Hepatocyte (in vitro differentiated cells): ENCODE data around the gene AIMP2. TPM values are rescaled to one million over a fixed set of nuclear protein-coding genes. Genes with fewer than 3 reads are reported as not detected.

Source experiments
- DNase-seq: peaks from one replicate; pipeline ENCODE4 v3.0.0-alpha.2; 2016; ENCODE audit warnings: low spot score
- H2AFZ ChIP-seq: fragments of 200-600 bp; sonication (generic); 2 replicates; pipeline ENCODE4 v1.6.0; 2016; ENCODE audit warnings: antibody characterized with exemption, mild to moderate bottlenecking
- H3K27ac ChIP-seq: fragments of 200-600 bp; sonication (generic); 2 replicates; pipeline ENCODE4 v1.5.1; 2016; ENCODE audit warnings: mild to moderate bottlenecking
- H3K27me3 ChIP-seq: fragments of 200-600 bp; sonication (generic); 2 replicates; pipeline ENCODE4 v1.6.1; 2016
- H3K36me3 ChIP-seq: fragments of 200-600 bp; sonication (generic); replicated peaks from 2 replicates; pipeline ENCODE4 v1.5.1; 2016; ENCODE audit warnings: low read depth; ENCODE audit not compliant: insufficient read depth
- H3K4me1 ChIP-seq: fragments of 200-600 bp; sonication (generic); 2 replicates; pipeline ENCODE4 v1.5.1; 2016; ENCODE audit warnings: mild to moderate bottlenecking, moderate library complexity; ENCODE audit not compliant: insufficient read depth
- H3K4me2 ChIP-seq: fragments of 200-600 bp; sonication (generic); 2 replicates; pipeline ENCODE4 v1.6.0; 2016
- H3K4me3 ChIP-seq: fragments of 200-600 bp; sonication (generic); 2 replicates; pipeline ENCODE4 v1.5.1; 2016; ENCODE audit warnings: mild to moderate bottlenecking
- H3K79me2 ChIP-seq: fragments of 200-600 bp; sonication (generic); 2 replicates; pipeline ENCODE4 v1.6.0; 2017; ENCODE audit warnings: mild to moderate bottlenecking
- H3K9me2 ChIP-seq: fragments of 200-600 bp; sonication (generic); replicated peaks from 2 replicates; pipeline ENCODE4 v1.6.0; 2017; ENCODE audit warnings: mild to moderate bottlenecking; ENCODE audit not compliant: insufficient read depth
- H3K9me3 ChIP-seq: fragments of 200-600 bp; sonication (generic); 2 replicates; pipeline ENCODE4 v1.5.1; 2016; ENCODE audit warnings: low read depth, mild to moderate bottlenecking
- H4K20me1 ChIP-seq: fragments of 200-600 bp; sonication (generic); 2 replicates; pipeline ENCODE4 v1.6.0; 2016; ENCODE audit warnings: mild to moderate bottlenecking; ENCODE audit not compliant: insufficient read depth, poor library complexity, severe bottlenecking
- EZH2 ChIP-seq: fragments of 200-600 bp; sonication (generic); IDR thresholded peaks from 2 replicates; pipeline ENCODE4 v1.6.1; 2016; ENCODE audit warnings: antibody characterized with exemption, mild to moderate bottlenecking, borderline replicate concordance
- EZH2phosphoT487 ChIP-seq: fragments of 200-600 bp; sonication (generic); IDR thresholded peaks from one replicate; pipeline ENCODE4 v1.6.1; 2018; ENCODE audit warnings: antibody characterized with exemption, mild to moderate bottlenecking, low read depth, moderate library complexity; ENCODE audit not compliant: unreplicated experiment, severe bottlenecking
- WGBS: methylation state at CpG from one replicate; pipeline ENCODE4 v1.1.6; 2016; ENCODE audit warnings: low lambda C conversion rate; ENCODE audit errors: missing lambda C conversion rate; 5-methylcytosine and 5-hydroxymethylcytosine counted together
- polyA plus RNA-seq: library from polyadenylated mRNA; unstranded; fragments of >200 nt; fragmentation: Nextera tagmentation; extraction: Ambion mirVana; gene quantifications from 2 replicates; pipeline ENCODE4 v1.2.1, GENCODE V29; 2016
- total RNA-seq: library from RNA; depleted of rRNA; stranded (reverse); fragments of >200 nt; gene quantifications from 2 replicates; pipeline ENCODE4 v1.2.3, GENCODE V29; 2014
- TF ChIP-seq, protein P1 (sequence below): fragments of 200-600 bp; sonication (generic); IDR thresholded peaks from 2 replicates; pipeline ENCODE4 v1.5.1; 2016; ENCODE audit warnings: antibody characterized with exemption, mild to moderate bottlenecking; ENCODE audit not compliant: poor library complexity

The AIMP2 gene
- total and polyA plus RNA-seq, 2 experiments from 2014 or later: 52.7 to 55.4 TPM

DNA sequence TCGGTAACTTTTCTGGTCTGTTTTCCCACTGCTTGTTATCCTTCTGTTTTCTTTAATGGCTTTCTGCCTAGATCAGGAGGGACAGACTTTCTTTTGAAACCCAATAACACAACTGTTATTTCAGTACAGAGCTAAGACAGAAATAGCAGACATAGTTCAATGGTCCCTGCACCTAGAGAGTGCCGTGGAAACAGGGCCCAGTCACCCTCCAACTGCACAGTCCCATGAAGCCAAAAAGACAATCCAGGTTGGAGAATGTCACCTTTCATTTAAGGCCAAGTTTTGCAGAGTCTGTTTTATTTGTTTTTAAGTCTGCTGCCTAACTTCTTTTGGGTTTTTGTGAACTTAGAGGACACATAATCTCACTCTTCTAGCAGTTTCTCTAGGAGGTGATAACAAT, 2.5 kb downstream of the AIMP2 start:
- peaks cover 26% of the 10 kb centered on the region for H3K4me1 ChIP-seq
- H3K9me2 ChIP-seq: no peaks in the 10 kb centered on the region
- no peaks in the 10 kb centered on the region for H3K27me3 ChIP-seq
- H3K4me2 ChIP-seq: peak overlapping the region; percentile 74
- H3K79me2 ChIP-seq: peaks cover 53% of the 10 kb centered on the region
- H3K36me3 ChIP-seq: no peaks in the 10 kb centered on the region
- peak overlapping the region; percentile 92 for H3K27ac ChIP-seq
- H4K20me1 ChIP-seq: no peaks in the 10 kb centered on the region
- H3K4me3 ChIP-seq: no peak overlapping the region
- TF ChIP-seq EZH2phosphoT487: no peak
- TF ChIP-seq EZH2: no peak
- TF ChIP-seq, protein P1, sequence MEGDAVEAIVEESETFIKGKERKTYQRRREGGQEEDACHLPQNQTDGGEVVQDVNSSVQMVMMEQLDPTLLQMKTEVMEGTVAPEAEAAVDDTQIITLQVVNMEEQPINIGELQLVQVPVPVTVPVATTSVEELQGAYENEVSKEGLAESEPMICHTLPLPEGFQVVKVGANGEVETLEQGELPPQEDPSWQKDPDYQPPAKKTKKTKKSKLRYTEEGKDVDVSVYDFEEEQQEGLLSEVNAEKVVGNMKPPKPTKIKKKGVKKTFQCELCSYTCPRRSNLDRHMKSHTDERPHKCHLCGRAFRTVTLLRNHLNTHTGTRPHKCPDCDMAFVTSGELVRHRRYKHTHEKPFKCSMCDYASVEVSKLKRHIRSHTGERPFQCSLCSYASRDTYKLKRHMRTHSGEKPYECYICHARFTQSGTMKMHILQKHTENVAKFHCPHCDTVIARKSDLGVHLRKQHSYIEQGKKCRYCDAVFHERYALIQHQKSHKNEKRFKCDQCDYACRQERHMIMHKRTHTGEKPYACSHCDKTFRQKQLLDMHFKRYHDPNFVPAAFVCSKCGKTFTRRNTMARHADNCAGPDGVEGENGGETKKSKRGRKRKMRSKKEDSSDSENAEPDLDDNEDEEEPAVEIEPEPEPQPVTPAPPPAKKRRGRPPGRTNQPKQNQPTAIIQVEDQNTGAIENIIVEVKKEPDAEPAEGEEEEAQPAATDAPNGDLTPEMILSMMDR: no peak
- DNase-seq: no peak
- H3K9me3 ChIP-seq: no peaks in the 10 kb centered on the region
- WGBS: 81% methylated on average over 2 of the region's 2 CpGs
- no peak overlapping the region for H2AFZ ChIP-seq

DNA sequence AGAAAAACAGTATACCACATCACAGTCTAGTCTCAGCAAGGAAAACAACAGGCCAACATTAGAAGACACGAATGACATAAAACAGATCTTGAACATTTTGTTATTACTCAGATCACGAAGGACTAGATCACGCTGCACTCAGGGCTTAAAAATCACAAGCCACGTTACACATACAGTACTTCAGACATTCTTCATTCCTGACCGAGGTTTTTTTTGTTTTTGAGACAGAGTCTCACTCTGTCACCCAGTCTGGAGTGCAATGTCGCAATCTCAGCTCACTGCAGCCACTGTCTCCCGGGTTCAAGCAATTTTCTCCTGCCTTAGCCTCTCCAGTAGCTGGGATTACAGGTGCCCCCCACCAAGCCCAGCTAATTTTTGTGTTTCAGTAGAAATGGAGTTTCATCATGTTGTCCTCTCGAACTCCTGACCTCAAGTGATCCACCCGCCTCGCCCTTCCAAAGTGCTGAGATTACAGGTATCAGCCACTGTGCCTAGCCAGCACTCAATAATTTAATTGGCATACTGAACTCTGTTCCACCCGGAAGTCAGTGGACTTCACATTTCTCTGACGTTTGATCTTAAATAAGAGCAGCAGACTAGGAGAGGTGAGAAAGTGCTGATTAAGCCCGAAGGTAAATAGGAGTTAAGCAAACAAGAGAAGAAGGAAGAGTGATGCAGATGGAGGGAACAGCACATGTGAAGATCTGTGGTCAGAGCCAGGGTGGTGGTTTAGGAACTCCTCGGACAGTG, 3.5 kb downstream of the AIMP2 start:
- Histone ChIP-seq H3K9me3 (no peaks in the 10 kb centered on the region), H3K9me2 (no peaks in the 10 kb centered on the region), H4K20me1 (no peaks in the 10 kb centered on the region), H3K79me2 (peaks cover 45% of the 10 kb centered on the region), H3K4me3 (no peak overlapping the region), H3K27me3 (no peaks in the 10 kb centered on the region), H3K4me1 (peaks cover 27% of the 10 kb centered on the region), H2AFZ (no peak overlapping the region), H3K4me2 (peak overlapping the region; percentile 50), H3K27ac (peak overlapping the region; percentile 92), H3K36me3 (no peaks in the 10 kb centered on the region)
- WGBS: 66% methylated on average over 14 of the region's 14 CpGs
- peak; percentile 55 for DNase-seq
- TF ChIP-seq EZH2phosphoT487 (no peak), EZH2 (no peak)
- TF ChIP-seq, protein P1: no peak

DNA sequence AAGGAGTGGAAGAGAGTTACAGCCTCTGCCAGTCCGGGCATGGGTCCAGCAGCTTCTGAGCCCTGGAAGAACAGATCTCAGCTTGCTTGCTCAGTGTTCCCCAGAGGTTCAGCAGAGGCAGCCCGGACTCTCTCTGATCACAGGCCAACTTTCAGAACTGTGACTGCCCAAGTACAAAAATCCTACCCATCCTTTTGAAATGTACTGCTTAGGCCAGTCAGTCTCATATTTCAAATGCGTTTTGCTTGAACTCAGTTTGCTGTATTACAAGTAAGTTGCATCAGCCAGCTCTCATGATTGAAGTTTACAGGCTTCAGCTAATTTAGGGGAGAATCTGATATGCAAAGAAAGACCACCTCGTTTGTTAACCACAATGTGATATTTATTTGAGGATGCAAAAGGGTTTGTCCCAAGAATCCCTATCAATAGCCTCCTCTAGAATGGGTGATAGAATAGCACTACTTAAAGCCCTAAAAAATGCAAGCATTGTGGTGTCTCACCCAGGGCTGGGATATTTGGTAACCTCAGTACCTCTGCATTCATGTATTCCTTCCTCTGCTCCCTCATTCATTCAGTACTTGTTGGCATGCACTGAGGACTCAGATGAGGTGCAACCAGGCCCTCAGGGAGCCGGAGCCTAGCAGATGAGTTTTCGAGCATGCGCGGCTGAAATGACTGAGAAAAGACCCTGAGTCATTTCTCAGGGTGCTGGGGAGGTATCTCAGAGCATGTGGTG, 7.0 kb downstream of the AIMP2 start:
- no peaks in the 10 kb centered on the region for H3K27me3 ChIP-seq
- TF ChIP-seq EZH2 (no peak), EZH2phosphoT487 (no peak)
- TF ChIP-seq, protein P1: no peak
- H3K9me3 ChIP-seq: no peaks in the 10 kb centered on the region
- no peaks in the 10 kb centered on the region for H4K20me1 ChIP-seq
- H3K27ac ChIP-seq: peak overlapping the region; percentile 88
- no peak overlapping the region for H3K4me3 ChIP-seq
- peak overlapping the region; percentile 36 for H3K4me2 ChIP-seq
- 81% methylated on average over 8 of the region's 8 CpGs for WGBS
- H2AFZ ChIP-seq: no peak overlapping the region
- H3K36me3 ChIP-seq: no peaks in the 10 kb centered on the region
- no peaks in the 10 kb centered on the region for H3K9me2 ChIP-seq
- peaks cover 22% of the 10 kb centered on the region for H3K79me2 ChIP-seq
- H3K4me1 ChIP-seq: peaks cover 18% of the 10 kb centered on the region
- peak; percentile 74 for DNase-seq
